Lower leg skin (tissue), 4 donors: ENCODE data around the gene HHIPL1. TPM values are rescaled to one million over a fixed set of nuclear protein-coding genes. Genes with fewer than 3 reads are reported as not detected.
"Not testable (repeated sequence)": the region's sequence is repeated elsewhere in the genome, so short reads cannot be mapped to it uniquely, and the experiment has no call there.

Experiments used
- DNase-seq, 2 donors: peaks; one replicate each; pipeline ENCODE4 v3.0.0-alpha.2; 2019; ENCODE audit warnings: low spot score in 2 of 2
- H3K4me3 ChIP-seq: fragments of 200-600 bp; sonication (generic); 2 replicates; pipeline ENCODE4 v1.5.1; 2017; ENCODE audit warnings: mild to moderate bottlenecking, low read depth; ENCODE audit not compliant: poor library complexity, severe bottlenecking
- CTCF ChIP-seq, 3 donors: fragments of 450-650 bp; IDR thresholded peaks; one replicate each; pipeline ENCODE4 v1.5.1; 2016; ENCODE audit warnings: antibody characterized with exemption in 3 of 3, mild to moderate bottlenecking in 3 of 3, moderate library complexity in 2 of 3
- POLR2A ChIP-seq, 2 donors: fragments of 450-650 bp; IDR thresholded peaks; one replicate each; pipeline ENCODE4 v1.6.1; 2016 to 2017; ENCODE audit warnings: antibody characterized with exemption in 2 of 2, mild to moderate bottlenecking in 1 of 2, moderate library complexity in 1 of 2
- WGBS, 2 donors: methylation state at CpG; one replicate each; pipeline ENCODE4 v1.1.5; 2018; 5-methylcytosine and 5-hydroxymethylcytosine counted together
- intact Hi-C: fragments of 100-400 bp; cut with DNase I; formaldehyde crosslinking; loops from one replicate; pipeline ENCODE4 v1.15.0; 2023; ENCODE audit warnings: low total_unique reads
- total RNA-seq, 4 donors: library from RNA; depleted of rRNA; stranded (reverse); fragments of >200 nt; gene quantifications; one replicate each; pipeline ENCODE4 v1.1.0, GENCODE V29; 2016

Gene HHIPL1
- total RNA-seq, 4 donors from 2014 or later = 0.59 to 2.4 (median 0.92) TPM

GRCh38 chr14:99660006-99660566 lies 15.2 kb downstream of the HHIPL1 start:
- DNase-seq = no peak
- no peak for TF ChIP-seq POLR2A (IDR thresholded peaks at IDR 0.05)
- TF ChIP-seq CTCF (IDR thresholded peaks at IDR 0.05) = no peak
- H3K4me3 ChIP-seq = no peak overlapping the region
- intact Hi-C loops = no loop called here
- WGBS, 2 donors = 30 to 37% methylated on average over 24 to 30 of the region's 37 CpGs

DNA sequence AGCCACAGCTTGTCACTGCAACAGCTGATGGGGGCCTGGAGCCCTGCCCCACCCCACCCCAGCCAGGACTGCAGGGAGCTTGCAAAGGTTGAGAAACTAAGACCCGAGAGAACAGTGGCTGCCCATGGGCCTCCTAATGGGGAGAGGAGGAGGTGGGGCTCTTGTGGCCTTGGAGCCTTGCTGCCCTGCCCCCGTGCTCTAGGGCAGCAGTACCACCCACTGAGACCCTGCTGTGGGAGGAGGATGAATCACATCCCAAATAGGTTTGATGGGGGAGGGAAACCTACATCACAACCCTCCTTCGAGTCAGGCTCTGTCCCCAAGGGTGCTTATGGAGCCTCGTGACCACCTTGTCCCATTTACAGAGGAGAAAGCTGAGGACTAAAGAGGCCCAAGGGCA lies 15.9 kb downstream of the HHIPL1 start:
- no peak for DNase-seq
- no peak overlapping the region for H3K4me3 ChIP-seq
- TF ChIP-seq CTCF (IDR thresholded peaks at IDR 0.05) = no peak
- no peak for TF ChIP-seq POLR2A (IDR thresholded peaks at IDR 0.05)
- WGBS, 2 donors = 83% methylated on average over 4 of the region's 4 CpGs
- intact Hi-C loops = no loop called here

GRCh38 chr14:99661206-99661605 lies 16.3 kb downstream of the HHIPL1 start:
- intact Hi-C loops, DNase-seq, H3K4me3 ChIP-seq: not testable (repeated sequence)

DNA sequence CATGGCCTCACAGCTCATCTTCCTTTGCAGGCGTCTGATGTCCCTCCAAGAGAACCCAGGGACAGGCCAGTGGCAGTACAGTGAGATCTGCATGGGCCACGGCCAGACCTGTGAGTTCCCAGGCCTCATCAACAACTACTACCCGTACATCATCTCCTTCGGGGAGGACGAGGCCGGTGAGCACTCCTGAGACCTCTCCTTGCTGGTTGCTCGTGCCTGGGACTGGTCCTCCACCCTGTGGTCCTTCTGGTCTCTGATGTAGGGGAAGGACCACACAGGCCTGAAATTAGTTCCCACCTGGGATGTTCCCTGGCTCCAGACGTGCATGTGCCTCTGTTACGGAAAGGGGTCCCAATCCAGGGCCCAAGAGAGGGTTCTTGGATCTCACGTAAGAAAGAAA lies 17.9 kb downstream of the HHIPL1 start:
- 93 to 94% methylated on average over 10 of the region's 10 CpGs for WGBS, 2 donors
- H3K4me3 ChIP-seq = no peak overlapping the region
- TF ChIP-seq POLR2A (IDR thresholded peaks at IDR 0.05) (no peak), CTCF (IDR thresholded peaks at IDR 0.05) (no peak)
- no peak for DNase-seq
- intact Hi-C loops = no loop called here

GRCh38 chr14:99663386-99664057 lies 18.6 kb downstream of the HHIPL1 start:
- no peak for TF ChIP-seq POLR2A (IDR thresholded peaks at IDR 0.05)
- no peak for TF ChIP-seq CTCF (IDR thresholded peaks at IDR 0.05)
- H3K4me3 ChIP-seq = no peak overlapping the region
- intact Hi-C loops = no loop called here
- no peak for DNase-seq
- 84 to 90% methylated on average over 12 of the region's 12 CpGs for WGBS, 2 donors

GRCh38 chr14:99664058-99664936 lies 19.4 kb downstream of the HHIPL1 start:
- no peak for DNase-seq
- no peak overlapping the region for H3K4me3 ChIP-seq
- no peak for TF ChIP-seq CTCF (IDR thresholded peaks at IDR 0.05)
- TF ChIP-seq POLR2A (IDR thresholded peaks at IDR 0.05) = no peak
- intact Hi-C loops = no loop called here
- WGBS, 2 donors = 53 to 56% methylated on average over 8 of the region's 8 CpGs
